GM19025 (cell line): Measurements from ENCODE around the gene INAFM2.

Source experiments
- ATAC-seq: cut with Tn5 transposase; IDR thresholded peaks from one replicate; pipeline ENCODE4 v1.9.1; 2021; ENCODE audit warnings: mild to moderate bottlenecking, low read depth, moderate library complexity; ENCODE audit not compliant: unreplicated experiment

The INAFM2 gene

DNA sequence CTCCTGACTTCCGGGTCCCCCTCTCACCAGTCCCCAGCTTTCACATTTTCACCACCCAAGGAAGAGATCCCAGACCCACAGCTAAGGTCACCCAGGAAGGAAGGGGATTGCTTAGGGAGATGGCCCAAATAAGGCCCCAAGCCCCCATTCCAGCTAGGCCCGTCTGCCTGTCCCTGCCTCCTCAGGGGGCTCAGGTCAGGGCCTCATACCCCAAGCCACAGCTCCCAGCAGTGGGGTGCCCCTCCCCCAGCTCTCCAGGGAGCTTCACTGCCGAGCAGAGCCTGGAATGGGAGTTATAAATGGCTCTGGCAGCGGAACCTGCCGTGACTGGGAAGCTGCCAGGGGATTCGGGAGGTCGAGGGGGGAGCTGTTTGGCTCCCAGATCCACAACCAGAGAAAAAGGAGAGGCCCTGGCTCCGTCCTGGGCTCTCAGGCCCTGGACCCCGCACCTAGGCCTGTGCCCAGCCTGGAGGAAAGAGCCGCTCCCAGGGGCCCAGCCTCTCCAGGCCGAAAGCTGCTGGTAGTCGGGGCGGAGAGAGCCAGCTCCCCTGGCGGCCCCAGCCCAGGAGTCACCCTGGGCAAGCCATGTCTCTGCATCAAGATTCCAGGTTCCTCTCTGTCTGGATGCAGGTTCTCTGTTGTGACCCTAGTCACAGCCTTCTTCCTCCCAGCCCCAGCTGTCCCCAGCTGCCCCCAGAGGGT, 16.7 kb downstream of the INAFM2 start:
- no peak for ATAC-seq

DNA sequence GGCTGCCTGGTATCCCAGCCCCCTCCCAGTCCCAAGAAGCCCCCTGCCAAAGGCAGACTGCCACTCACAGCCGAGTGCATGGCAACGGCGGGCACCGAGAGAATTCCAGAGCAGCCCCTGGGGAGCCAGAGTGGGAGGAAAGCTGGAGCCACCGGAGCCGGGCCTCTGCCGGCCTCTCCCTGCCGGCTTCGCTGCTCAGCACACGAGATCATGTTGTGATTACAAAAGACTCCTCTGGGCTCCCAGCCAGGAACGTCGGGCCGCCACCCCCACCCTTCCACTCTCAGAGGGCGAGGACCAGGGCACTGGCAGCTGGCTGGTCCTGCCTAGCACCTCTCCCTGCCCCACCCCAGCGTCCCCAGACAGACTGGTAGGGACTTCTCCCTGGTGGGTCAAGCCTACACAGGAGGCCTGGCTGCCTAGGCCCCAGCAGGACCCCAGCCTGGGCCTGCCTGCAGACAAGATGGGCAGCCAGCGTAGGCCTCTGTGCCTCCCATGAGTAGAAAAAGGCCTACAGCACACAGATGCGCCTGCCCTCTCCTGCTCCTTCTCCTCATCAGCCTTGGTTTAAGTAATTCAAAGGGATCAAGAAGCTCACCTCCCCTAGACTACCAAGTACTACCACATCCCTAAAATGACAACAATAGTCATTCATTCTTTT, 17.4 kb downstream of the INAFM2 start, which contains the start of gene CCDC9B:
Gene CCDC9B, minus strand, starts transcription at position 200 of the 661 bp plus-strand sequence. Its CDS starts 120 bp downstream, at position 80.
- no peak for ATAC-seq

DNA sequence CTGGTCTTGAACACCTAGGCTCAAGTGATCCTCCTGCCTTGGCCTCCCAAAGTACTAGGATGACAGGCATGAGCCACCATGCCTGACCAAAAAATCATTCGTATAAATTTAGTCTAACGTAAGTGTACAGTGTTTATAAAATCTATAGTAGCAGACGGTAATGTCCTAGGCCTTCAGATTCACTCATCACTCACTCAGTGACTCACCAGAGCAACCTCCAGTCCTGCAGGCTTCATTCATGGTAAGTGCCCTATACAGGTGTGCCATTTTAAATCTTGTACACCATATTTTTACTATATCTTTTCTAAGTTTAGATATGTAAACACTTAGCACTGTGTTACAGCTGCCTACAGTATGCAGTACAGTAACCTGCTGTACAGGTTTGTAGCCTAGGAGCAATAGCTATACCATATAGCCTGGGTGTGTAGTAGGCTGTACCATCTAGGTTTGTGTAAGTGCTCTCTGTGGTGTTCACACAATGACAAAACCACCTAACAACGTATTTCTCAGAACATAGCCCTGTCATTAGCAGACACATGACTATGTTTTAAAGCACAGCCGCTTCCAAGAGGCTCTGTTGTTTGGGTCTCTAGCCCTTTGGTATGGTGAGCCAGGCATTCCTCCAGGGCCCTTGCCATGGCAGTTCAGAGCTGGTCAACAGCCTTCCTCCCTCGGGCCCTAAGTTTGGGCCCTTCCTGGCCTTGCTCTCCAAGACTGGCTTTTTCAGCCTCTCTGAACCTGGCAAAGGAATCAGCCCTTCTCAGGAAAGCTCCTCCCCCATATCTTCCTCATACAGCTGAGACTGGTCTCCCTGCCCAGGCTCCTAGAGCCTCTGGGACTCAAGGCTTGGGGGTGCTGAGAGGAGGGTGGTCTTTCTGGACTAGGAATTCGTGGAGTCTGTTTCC, 19.2 kb downstream of the INAFM2 start:
- ATAC-seq = no peak

DNA sequence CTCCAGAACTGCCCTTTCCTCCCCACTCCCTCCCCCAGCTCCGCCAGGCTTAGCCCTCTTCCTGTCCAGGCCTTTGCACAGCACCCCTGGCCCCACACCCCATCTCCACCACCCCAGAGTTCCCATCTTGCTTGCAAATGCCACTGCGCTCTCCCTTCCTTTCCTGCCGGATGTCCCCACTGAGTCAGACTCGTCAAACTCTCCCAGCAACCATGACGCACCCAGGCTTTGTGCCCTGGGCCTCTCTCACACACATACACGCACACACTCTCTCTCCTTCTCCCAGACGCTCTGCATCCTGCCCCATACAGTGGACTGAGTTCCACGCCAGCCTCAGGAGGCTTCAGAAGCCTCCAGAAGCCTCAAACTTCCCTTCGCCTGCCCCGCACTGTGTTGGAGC, 20.0 kb downstream of the INAFM2 start:
- no peak for ATAC-seq

DNA sequence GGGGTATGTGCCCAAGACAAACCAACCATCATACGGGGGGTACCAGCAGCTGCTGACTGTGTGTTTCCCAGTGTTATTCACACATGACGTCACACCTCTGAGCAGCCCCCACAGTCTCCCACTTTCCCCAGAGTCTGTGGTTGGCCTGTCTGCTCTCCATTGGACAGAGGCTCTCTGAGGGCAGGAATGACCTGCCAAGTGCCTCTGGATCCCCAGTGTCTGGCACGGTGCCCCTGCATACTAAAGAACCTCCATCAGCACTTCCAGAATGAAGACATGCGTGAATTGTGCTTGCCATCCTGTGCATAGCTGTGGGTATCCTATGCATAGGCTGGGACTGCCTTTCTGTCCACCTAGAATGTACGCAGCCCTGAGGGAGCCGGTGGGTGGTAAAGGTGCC, 20.7 kb downstream of the INAFM2 start:
- ATAC-seq = no peak

DNA sequence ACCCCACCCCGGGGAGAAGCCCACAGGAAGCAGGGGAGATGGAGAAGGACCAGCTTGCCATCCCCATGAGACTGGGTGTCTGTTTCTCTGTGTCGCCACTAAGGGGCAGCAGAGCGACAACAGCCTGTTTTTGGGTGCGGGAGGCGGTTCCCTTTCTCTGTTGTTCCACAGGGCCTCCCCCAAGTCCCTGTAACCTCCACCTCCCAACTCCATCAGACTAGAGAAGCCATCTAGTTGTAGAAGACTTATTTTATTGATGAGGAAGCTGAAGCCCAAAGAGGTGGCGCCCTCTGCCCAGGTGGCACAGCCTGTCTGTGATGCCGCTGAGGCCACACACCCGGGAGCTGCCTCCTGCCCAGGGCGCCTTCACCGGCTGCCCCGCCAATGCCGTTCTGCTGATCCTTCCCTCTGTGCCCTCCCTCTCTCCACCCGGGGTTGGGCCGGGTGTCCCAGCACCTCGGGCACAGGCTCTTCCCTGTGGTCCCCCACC, 21.2 kb downstream of the INAFM2 start:
- ATAC-seq = no peak

DNA sequence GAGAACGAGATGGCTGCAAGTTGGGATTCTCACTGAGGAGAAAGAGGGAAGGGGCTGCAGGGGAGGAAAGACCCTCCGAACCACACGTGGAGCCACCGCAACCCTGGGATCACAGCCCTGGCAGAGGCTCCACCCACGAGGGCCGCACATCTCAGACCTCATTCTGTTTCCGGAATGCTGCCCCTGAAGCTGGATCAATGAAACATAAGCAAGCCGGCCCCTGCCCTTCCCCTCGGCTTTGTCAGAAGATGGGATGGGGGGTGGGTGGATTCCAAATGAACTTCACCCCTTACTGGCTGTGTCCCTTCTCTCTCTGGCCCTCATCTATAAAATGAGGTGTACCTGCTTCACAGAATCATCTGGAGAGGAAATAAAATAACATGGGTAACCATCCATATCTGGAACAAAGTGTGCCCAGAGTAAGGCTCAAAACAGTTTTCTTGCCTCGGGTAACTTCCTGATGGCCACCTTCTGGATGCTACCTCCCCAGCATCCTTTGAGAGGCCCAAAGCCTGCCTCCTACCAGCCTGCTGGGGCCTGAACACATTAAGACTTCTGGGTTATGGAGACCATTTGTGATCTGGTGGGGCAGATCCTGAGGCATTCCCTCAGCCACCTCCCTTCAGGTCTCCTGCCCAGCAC, 21.9 kb downstream of the INAFM2 start:
- no peak for ATAC-seq

DNA sequence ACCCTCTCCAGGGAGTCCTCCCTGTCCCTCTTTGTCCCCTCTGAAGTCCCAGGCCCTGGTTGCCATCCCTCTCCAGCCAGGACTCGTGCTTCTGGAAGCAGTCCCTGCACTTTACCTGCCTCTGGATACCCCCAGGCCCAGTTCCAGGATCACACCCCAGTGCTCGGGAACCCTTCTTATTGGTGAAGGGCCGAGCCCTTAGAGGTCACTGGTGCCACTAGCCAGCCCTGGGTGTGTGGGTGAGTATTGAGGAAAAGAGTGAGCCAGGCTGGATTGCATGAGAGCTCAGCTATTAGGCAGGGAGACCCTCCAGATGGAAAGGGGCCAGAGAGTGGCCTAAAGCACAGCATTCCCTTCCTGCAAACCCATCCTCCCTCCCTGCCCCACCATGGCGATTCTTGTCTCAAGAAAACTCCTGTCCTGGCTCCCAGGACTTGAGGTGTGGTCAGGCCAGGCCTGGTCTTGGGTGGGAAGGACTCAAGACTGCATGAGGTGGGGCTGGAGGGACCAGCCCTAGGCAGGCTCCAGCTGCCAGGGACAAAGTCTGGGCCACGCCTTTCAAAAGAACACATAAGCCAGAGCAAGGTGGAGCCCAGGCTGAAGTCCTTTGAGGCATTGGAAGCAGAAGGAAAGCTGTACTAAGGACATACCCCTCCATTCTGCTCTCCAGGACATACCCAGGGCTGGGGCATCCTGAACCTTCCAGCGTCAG, 22.5 kb downstream of the INAFM2 start:
- no peak for ATAC-seq

DNA sequence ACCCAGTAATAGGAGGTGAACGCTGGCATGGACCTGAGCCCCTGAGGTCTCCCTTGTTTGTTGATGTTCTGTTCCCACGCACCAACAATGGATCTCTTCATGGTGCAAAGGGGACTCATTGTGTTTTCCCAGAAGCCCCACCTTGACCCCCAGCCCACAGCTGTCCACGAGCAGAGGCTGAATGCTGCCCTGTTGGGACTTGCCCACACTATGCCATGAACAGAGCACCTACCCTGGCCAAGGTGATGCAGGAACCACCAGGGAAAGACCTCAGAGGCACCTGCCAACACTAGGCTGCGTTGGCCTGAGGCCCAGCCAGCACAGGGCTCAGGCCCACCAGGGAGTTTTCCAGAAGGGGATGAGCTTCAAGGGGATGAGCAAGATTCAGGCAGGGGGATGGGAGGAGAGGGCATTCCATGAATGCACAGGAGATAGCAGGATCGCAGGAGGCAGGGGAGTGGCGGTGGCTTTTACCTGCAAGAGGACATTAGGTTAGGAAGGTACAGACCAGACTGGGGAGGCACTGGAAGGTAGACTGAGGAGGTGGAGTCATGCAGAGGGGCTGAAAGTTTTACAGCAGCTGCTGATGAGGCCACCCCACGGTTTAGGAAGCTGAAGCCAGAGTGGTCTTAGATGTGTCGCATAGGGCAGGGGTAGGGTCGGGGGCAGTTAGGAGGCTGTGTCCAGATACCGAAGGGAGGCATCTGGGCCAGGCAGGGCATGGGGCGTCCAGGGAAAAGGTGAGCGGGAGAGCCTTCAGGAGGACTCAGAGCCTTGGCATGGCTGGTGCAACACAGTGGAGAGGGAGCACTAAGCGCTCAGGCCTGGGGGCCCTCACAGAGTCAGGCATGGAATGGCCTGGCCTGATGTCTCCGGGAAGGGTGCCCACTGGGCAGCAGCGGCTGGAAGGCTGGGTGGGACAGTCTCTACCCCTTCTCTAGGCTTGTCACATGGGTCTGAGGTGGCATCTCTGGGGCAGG, 23.4 kb downstream of the INAFM2 start:
- no peak for ATAC-seq

DNA sequence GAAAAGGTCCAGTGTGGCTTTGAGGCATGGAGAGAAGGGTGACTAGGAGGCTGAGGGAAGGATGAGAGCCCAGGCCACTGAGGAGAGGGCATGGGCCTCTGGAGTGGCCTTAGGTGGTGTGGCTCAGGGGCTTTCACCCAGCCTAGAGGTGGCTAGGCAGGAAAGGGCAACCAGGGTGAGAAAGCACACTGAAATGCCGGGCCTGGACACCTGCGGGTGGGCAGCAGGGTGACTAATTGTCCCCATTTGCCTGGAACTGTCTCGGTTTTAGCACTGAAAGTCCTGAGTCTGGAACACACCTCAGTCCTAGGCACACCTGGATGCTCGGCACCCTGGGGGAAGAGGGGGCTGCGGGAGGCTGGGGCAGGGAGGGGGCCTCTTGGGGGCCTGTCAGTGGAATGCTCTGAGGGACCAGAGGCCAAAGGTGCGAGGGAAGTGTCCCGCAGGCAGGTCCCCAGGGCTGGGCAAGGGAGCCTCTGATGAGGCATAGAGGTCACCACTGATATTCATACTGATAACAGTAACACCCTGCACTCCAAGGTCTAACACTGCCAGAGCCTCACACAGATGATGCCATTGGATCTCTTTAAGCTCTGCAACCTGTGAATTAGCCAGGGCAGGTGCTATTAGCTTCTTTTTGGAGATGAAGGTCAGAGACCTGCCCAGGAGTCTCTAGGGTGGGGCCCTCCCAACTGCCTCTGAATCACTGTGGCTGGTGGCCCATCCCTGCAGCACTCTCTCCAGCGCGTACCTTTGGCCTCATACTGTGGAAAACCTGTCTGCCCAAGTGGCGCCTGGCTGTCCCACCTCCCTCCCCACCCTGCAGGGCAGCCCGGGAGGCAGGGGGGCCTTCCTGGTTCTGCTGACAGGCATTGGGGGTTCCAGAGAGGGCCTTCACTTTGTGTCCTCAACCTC, 24.3 kb downstream of the INAFM2 start:
- no peak for ATAC-seq

DNA sequence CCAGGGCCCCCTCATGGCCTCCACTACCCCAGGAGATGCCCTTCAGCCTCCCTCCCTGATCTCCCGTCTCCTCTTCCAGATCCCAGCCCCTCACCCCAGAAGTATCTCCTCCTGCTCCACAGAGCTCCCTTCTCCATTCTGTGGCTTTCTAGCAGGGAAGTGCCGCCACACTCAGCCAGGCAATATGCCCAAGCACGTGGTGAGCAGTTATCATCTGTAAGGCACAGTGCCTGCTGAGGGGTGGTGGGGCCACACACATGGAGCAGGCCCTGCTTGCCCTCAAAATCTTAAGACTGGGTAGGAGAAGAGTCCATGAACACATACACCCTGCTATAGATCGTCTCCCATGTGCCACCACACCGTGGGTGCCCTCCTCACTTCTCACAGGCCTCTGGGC, 25.0 kb downstream of the INAFM2 start:
- ATAC-seq = no peak

DNA sequence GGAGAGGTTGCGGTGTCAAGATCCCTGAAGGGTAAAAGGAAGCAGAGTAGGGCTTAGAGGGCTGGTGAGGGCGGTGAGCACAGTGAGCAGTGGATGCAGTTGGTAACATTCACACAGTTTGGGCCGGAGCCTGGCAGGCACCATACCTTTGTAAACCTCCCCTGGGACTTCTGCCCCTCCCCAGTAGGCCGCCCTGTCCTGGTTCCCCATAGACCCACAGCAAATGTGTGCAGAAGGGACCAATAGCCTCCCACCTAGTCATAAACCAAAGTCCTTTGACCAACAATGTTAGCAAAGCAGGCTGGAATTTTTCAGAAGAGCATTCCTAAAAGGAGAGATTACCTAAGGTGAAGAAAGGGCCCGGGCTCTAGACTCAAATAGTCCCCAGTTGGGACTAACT, 25.7 kb downstream of the INAFM2 start:
- ATAC-seq = no peak

DNA sequence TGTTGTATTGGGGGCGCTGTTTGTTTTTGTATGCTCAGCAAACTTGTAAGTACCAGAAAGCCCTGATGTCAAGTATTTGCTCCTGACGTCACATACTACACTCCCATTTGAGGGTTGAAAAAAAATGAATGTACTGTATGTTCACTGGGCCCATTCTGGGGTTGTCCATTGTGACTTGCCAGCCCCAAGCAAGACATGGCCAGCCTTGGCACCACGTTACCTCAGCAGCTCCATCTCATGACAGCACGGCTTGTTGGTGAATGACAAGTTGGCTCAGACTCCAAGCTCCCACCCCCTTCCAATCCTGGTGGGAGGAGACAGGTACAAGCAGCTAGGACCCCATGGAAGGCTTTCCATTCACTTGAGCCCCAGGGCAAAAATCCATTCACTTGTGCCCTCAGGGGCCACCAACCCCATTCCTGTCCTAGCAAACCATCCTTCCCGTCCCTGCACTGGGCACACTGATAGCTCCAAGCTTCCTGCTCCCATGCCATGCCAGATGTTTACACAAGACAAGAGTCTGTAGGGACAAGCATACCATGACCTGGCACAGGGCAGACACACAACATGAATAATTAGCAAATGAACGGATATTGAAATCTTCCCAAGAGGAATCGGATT, 28.9 kb downstream of the INAFM2 start:
- no peak for ATAC-seq

DNA sequence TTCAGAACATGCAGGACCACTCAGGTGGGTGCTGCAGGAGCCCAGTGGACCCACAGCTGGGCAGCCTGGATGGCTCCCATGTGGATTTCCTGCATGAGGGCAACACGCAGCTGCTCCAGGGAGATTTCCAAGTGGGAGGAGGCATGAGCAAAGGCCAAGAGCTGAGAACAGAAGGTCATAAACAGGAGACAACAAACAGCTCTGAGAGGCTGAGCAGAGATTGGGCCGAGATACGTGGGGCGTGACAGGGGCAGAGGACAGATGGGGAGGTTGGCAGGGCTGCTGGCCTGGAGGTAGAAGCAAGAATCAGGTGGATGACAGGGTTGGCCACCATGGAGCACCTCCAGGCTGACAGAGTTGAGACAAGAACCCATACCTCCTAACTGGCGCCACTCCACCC, 30.2 kb downstream of the INAFM2 start:
- ATAC-seq = no peak

DNA sequence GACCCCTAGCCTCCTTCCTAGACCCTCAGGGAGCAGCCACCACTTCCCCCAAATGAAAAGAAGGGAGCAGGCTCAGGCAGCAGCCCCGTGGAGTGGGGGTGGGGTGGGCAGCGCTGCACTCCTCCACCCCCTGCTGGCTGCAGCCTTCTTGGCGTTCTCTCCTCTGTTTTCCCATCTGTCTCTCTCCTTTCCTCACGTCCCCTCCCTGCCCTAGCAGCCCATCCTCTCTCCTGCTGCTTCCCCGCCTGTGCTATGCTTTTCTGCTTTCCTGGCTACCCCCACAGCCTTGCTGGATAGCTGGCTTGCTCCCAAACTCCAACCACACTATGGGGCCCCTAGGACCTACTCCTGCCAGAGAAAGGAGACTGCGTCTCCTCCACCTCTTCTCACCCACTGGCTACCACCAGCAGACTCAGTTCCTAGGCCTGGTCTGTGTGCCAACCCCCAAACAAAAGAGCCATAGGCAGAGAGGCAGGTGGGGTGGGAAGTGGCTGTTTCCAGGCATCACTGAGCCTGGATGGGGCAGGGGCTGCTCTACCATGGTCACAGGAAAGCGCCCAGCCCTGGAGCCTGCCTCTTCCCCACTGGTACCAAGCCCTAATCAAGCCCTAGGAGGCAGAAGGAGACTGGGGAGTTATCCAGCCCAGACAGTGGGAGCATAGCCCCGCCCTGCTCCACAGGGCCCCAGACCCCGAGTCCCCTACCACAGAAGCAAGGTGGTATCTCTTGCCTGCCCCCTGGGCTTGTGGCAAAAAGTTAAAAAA, 31.1 kb downstream of the INAFM2 start:
- no peak for ATAC-seq

DNA sequence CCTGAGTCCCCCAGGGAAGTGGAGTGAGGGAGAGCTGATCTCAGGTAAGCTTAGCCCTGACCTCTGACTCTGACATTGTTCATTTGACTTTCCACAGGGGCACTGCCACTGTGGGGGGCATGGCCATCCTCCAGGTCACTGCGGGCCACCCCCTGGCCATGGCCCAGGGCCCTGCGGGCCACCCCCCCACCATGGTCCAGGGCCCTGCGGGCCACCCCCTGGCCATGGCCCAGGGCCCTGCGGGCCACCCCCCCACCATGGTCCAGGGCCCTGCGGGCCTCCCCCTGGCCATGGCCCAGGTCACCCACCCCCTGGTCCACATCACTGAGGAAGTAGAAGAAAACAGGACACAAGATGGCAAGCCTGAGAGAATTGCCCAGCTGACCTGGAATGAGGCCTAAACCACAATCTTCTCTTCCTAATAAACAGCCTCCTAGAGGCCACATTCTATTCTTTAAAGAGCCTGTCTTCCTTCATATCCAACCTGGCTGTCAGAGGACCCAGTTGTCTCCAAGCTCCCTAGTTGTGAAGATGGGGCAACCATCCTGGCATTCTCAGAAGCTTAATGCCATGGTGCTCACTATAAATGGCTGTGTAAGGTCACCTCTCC, 32.6 kb downstream of the INAFM2 start:
- no peak for ATAC-seq
